Renal cortex interstitium (tissue), 11 donors: ENCODE data around the gene PRKACG. TPM values are rescaled to one million over a fixed set of nuclear protein-coding genes. Genes with fewer than 3 reads are reported as not detected.

ENCODE experiments used
- DNase-seq, 11 donors: peaks; one replicate each; pipeline ENCODE4 v3.0.0-alpha.2; 2013; ENCODE audit warnings: low read depth in 9 of 11, low spot score in 4 of 11; ENCODE audit errors: extremely low read depth in 1 of 11
- polyA plus RNA-seq, 3 donors: library from polyadenylated mRNA; unstranded; fragments of 120-200 nt; gene quantifications; one replicate each; pipeline ENCODE4 v1.2.1, GENCODE V29; 2013; ENCODE audit not compliant: insufficient read length in 3 of 3

PRKACG gene
- polyA plus RNA-seq, 3 donors: not detected

DNA sequence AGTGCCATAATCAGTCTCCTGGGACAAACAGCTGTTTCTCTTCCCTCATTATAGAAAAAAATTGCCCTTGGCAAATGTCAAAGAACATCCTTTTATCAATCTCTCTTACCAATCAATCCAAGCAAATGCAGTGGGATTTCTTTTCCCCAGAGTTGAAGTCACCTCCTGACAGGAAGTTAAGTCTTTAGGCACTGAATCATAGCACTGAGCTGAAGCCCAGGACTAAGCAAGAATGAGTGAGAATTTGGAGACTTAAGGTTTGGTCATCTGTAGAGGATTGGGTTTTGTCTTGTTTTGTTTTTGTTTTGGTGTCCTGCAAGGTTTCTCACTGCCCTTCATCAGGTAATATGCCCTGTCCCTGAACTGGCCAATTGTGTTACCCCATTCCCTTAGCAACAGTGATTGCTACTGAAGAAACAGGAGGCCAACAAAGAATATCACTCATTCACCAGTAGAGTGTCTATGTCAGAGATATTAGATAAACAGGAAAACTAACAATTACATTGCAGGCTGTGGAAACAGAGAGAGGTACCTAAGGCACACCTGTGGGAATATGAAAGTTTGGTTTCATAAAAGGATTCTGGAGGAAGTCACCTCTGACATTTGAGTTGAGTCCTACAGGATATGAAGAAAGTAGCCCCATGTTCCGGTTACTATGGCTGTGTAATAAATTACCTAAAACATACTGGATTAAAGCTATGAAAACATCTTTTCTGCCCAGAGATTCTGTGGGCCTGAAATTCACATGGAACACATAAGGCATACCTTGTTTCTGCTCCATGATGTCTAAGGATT lies 17.1 kb upstream of the PRKACG start:
- no peak for DNase-seq

DNA sequence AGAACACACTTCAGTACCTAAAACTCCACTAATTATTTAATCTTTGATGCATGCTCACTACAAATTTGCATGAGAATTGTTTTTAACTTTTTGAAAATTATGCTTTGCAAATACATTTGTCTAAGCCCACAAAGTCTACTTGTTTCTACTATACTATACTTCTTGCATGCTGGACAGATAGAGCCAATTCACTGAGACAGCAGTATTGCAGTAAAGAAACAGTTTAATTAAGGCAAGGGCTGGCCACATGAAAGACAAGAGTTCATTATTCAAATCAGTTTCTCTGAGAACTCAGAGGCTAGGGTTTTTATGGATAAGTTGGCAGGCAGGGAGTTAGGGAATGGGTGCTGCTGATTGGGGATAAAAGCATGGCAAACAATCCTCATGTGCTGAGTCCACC lies 15.6 kb upstream of the PRKACG start:
- DNase-seq: no peak

DNA sequence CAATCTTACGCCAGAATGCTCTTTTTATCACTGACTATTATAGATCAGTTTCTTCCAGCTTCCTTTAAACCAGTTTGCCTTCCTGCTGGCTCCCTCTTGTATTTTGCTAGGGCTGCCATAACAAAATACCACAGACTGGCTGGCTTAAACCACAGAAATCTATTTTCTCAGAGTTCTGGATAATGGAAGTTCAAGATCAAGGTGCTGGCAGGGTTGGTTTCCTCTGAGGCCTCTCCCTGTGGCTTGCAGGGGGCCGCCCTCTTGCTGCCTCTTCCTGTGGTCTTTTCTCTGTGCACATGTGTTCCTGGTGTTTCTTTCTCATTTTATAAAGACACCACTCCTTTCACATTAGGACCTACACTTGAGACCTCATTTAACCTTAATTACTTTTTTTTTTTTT lies 14.8 kb upstream of the PRKACG start:
- no peak for DNase-seq

DNA sequence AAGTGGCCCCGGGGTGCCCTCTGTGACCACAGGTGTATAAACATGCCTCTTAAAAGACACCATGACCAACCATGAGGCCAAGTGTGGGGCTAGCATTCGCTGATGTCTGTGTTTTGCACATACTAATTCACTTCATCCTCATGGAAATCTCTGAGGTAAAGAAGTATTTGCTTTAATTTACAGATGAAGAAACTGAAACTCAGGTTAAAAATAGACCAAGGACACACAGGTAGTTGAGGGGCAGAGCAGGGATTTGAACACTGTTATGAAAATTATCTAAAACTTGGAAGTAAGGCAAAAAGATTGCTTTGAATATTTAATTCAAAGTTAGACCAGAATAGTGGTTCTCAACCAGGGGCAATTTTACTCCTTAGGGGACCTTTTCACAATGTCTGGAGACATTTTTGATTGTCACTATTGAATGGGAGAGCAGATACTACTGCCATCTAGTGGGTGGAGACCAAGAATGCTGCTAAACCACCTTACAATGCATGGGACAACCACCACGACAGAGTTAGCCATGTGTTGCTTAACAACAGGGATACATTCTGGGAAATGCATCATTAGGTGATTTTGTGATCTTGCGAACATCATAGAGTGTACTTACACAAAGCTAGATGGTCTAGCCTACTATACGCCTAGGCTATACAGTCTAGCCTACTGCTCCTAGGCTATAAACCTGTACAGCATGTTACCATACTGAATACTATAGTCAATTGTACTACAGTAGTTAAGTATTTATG lies 13.6 kb upstream of the PRKACG start:
- DNase-seq: peak in 9 of 11 donors; percentile 31 to 51 (median 43)

DNA sequence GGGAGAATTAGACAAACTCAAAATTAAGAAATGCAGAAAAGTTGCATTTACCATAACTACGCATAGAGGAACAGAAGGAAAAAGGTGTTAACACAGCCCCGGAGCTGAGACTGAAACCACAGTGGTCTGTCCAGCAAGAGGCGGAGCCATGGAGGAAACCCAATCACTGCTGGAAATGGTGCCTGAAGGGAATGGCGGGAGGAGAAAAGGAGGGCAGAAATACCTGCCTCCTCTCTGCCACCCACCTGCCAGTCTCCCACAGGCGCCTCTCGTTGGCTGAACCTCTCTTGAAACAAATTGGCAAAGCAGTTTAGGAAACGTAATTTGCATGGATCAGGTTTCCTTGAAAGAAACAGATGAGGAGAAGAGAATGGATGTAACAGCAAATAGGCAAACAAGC lies 9.7 kb upstream of the PRKACG start:
- DNase-seq: no peak

DNA sequence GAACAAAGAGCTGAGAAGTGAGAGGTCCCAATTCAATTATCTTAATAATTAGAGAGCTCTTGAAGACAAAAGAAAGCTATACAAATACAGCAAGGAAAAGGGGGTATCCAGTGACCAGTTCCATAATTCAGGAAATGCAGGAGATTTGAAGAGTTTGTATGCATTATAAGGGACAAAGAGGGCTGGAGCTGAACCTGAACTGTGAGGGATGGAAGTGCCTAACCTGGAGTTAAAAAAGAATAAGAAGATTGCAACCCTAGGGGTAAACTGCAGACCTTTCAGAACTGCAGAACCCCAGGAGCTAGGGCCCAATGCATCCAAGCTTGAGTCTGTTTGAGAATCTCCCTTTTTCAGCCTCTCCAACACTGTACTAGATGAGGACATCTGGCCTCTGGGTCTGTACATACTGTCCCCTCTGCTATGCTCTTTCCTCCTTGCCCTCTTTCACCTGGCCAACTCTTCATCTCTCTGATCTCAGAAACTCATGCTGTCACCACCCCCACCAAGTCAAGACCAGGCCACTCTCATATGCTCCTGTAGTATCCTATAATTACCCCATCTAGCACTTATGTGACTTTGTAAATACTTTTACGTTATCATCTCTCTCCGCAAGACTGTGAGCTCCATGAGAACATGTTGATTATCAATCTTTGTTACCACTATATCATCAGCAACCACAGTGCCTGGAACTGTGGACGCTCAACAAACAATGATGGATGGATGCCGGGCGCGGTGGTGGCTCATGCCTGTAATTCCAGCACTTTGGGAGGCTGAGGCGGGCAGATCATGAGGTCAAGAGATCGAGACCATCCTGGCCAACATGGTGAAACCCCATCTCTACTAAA lies 6.6 kb upstream of the PRKACG start:
- no peak for DNase-seq

DNA sequence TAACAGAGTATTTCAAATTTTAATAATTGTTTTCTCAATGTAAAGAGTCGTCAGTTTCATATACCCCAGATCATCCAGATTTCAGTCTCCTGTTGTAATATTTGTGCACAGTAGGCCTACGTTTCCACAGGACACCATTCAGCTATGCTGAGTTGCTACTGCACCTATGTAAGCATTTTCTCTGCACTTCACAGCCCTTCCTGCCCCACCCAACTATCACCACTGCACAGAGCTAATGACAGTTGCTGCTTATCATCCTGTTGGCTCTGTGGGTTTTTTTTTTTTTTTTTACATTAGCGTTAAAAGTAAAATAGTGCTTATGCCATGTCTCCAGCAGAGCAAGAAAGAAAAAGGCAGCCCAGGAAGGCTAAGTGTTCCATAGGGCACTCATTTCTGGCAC lies 5.9 kb upstream of the PRKACG start:
- DNase-seq: no peak

DNA sequence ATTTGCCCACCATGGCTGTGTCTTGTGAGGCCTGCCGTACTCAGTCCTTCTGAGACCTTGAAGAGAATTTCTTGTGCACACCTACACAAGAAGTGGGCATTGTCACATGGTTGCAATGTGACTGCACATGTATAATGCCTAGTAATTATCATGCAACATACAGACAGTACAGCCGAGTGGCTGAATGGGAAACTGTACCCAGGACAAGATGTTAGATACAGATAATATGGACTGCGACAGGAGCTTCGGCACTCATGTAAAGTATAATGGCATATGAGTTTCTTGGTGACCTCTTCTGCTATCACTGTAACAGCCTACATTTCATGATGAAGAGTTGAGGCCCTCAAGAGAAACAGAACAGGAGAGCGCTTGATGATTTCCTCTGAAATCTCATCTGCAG lies 4.8 kb upstream of the PRKACG start:
- DNase-seq: no peak

DNA sequence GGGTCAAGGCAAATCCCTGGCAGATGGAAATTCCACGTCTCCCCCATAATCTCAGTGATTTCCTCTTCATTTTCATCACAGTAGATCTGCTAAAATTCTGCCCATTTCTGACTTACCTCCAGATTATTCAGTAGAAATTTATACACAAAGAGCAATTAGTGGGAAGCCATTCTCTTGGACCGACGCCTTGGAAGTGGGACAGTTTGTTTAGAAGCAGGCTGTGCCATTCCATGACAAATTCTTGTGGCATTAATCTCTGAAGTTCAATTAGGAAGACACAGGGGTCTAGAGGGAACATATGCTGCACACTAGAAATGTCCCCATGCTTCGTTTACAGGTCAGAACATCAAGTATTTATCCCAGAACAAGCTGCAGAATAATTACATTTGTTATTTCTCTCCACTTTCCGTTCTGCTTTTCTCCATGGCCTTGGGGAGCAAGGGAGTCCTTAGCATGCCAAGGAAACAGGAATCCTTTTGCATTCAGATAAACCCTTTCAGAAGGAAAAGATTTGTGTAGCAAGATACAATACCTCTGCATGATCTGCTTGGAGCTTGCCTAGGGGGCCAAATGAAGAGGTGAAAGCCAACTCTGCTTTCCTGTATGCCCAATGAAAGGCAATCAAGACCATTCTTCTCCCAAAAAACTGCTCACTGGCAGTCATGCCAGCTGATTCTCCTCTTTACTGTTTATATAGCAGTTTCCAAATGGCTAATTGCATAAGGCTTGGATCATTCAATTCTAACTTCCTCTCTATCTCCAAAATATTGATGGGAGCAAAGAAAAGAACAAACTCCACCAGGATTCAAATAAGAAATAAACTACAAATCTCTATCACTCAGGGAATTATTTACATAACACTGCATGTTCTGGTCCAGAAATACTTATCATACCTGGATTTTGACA lies 2.5 kb upstream of the PRKACG start:
- no peak for DNase-seq

DNA sequence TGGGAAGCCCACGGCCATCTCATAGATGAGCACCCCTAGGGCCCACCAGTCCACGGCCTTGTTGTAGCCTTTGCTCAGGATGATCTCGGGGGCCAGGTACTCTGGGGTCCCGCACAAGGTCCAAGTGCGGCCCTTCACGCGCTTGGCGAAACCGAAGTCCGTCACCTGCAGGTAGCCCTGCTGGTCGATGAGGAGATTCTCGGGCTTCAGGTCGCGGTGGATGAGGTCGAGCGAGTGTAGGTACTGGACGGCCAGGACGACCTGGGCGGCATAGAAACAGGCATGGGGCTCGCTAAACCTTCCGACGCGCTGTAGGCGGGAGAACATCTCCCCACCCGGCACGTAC lies 558 bp downstream of the PRKACG start:
- DNase-seq: no peak

DNA sequence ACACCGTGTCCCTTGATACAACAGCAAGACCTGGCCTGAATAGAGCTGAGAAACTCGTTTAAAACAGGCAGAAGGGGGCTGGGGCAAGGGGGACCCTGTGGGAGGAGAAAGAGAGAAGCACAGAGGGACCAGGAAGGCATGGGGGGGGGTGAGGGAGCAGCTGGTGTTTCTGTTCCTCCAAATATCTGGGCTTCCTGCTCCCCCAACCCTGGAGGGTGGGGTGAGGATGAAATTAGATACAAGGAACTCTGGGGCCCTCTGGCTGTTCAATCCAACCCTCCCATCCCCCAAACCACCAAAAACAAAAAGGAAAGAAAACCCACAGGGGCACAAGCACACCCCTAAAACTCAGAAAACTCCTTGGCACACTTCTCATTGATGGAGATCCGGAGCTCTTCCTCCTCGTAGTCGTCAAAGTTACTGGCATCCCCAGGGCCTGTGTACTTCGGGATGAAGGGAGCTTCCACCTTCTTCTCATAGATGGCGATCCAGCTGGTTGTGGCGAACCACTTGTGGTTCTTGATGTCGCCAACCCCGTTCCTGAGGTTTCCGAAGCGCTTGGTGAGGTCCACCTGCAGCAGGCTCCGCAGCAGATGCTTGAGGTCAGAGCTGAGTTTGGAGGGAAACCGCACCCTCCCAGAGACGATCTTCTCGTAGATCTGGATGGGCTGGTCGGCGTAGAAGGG lies 1.1 kb downstream of the PRKACG start:
- DNase-seq: no peak

DNA sequence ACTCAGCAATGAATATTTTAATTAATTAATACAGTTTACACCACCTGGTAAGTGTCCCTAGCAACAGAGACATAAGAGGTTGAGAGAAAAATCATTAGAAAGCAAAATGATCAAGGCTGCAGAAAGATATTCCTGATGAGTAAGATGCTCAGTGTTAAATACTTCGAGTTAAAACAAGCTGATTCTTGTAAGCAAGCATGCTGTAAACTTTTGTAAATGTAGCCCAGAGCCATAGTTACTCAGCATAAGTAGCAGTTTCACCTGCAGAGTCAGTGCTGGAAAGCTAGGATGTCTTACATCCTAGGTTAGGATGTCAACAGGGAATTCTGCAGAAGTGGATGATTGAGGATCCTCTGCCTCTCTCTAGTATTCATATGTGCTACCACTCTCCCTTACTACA lies 4.2 kb downstream of the PRKACG start:
- no peak for DNase-seq

DNA sequence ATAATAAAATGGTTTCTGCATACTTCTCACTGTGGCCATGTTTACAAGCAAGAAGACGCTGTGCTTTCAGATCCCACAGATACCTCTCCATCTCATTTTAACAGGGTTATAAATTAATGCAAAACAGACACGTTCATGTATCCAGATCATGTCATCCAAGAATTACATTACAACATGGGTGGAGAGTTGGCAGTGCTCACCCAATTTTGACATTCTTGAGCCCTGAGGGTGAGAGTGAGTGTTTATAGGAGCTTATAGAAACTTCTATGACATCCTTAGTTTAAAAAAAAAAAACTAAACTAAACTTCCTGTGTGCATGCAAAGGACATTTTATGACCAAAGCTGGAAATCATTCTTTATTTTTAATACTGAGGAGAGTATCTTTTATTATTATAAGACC lies 9.1 kb downstream of the PRKACG start:
- DNase-seq: no peak

DNA sequence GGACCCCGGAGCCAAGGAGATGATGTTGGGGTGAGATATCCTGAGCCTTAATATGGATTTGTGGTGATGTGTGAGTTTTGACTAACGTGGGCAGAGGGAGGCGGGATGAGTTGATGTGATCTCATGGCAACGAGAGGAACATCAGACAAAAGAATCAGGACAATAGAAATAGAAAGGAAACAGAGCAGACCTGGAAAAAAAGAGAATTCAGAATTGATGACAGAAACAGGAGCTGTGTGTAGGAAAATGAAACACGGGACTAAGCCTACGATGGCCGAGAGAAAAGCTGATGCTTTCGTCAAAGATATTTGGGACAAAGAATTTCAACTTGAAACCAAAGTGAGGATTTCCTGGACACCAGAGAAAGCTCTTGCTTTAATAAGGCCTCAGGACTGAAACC lies 10.9 kb downstream of the PRKACG start:
- DNase-seq: no peak

DNA sequence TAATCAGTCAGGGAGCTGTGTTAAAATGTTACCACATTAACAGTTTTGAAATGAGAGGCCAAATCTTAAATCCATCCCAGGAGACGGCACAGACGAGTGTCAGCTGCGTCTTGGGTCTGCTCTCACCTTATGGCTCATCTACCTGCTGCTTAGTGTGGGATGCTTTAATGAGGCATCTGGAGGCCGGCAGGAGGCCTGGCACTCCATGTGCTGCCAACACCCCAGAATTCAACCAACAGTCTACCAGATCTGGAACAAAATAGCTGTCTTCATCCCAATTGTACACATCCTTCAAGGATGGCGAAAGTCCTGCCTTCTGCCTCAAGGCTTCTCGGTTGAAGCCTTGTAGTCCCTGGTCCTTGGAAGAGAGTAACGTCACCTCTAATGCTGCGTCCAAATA lies 12.0 kb downstream of the PRKACG start:
- DNase-seq: no peak

DNA sequence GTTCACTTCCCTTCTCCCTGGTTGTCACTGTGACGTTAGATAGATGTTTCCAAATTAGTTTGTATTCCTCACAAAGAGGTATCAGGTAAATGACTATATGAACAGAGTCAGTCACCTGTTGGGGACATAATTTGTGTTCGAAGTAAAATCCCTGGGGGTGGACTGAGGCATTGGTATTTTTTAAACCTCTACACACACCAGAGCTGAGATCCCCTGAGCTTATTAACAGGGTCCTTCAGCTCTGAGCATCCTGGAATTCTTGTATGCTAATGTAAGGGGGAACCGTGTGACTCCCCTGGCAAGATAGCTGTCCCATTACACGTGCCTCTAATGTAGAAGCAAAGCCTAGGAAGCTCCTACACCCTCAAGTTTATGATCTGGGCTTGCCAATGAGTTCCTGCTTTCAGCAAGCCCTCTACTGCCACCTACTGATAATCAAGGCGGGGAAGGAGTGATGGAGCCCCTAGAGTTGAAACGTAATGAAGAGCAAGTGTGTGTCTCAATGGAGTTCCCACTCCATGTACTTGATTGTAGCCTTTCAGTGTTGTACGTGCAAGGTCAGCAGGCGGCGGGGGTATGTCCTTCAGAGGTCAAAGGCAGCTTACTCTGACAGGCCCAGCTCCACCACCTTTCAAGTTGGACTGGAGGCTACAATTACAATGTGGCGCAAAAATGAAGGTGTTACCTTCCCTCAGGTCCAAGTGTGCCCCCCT lies 14.4 kb downstream of the PRKACG start:
- DNase-seq: peak in 9 of 11 donors; percentile 38 to 75 (median 63)

DNA sequence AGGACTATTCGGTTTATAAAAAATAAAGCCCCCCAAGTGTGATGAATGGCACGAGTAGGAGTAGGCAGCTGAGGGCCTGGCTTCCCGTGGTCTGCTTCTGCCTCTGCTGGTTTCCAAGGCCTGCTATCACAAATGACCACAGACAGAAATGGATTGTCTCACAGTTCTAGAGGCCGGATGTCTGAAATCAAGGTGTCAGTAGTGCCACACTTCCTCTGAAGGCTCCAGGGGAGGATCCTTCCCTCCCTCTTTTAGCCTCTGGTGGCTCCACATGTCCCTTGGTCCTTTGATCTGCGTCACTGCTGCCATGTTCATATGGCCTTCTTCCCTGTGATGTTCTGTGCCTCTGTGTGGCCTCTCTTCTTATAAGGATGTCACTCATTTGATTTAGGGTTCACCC lies 15.1 kb downstream of the PRKACG start:
- DNase-seq: no peak

DNA sequence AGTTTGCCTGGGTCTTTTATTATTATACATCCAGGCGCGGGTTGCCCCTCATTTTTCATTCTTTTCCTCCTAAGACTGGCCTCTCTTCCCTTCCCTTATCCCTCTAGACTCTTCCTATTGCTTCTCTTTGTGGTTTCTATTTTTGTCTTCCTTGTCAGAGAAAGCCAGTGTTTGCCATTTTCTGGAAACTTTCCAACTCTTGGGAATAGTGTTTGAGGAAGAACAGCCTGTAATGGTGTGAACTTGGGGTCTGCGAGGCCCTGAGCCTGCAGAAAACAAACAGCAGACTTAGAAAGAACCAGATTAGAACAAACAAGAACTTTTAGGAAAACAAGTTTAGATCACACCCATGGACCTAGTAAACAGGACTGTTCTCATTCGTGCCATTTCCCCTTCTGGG lies 15.5 kb downstream of the PRKACG start:
- DNase-seq: no peak
